Measurements from ENCODE around the gene IGBP1.

DNA sequence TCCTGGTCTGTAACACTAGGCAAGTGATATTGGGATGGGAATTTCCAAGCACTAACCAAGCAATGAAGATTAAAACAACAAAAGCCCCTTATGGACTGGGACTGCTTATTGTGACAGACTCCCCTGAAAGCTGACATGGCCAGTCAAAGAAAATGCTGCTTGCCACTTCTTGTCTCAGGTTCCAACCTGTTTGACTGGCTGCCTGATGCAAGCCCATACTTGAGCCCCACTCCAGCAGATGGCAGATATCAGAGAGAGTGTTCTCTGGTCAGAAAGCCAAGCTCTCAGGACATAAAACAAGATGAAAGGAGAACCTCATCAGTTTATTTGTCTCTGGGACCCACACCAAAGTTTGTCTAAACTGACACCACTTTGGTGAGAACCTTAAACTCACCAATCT lies 15.5 kb upstream of the IGBP1 start:
- TF ChIP-seq POLR2A (IDR thresholded peaks at IDR 0.05; ENCODE audit: low read depth, low read length) (no peak), POLR2AphosphoS5 (IDR thresholded peaks at IDR 0.05; ENCODE audit: low read depth, low read length) (no peak), TAF1 (IDR thresholded peaks at IDR 0.05; ENCODE audit: low read depth, low read length) (no peak)
